ENCODE results near the gene MAN1A1.

- TF ChIP-seq CTCF (IDR thresholded peaks at IDR 0.05), result no peak
- no peak for TF ChIP-seq POLR2A (IDR thresholded peaks at IDR 0.05)
These were observed 139.0 kb downstream of the MAN1A1 start for GRCh38 chr6:119210596-119210995.

All from right lobe of liver (tissue), 4 donors.